Right cardiac atrium (tissue), 5 donors: ENCODE results near the gene FMO5. TPM values are rescaled to one million over a fixed set of nuclear protein-coding genes. Genes with fewer than 3 reads are reported as not detected.
A peak's percentile ranks its signal among the peaks of the same experiment; 100 is the strongest.
"Not testable (repeated sequence)": the region's sequence is repeated elsewhere in the genome, so short reads cannot be mapped to it uniquely, and the experiment has no call there.

Source experiments
- ATAC-seq, 2 donors: fragments of 200-7000 bp; cut with Tn5 transposase; one replicate each; pipeline versions ENCODE4 v1.8.0 to v1.9.1; 2020; ENCODE audit warnings: moderate library complexity in 2 of 2, mild to moderate bottlenecking in 1 of 2
- DNase-seq, 3 donors: peaks; one replicate each; pipeline ENCODE4 v3.0.0-alpha.2; 2020
- H3K27ac ChIP-seq: one replicate; pipeline ENCODE4 v1.5.1; 2013; ENCODE audit warnings: mild to moderate bottlenecking, low read length, control low read depth, moderate library complexity
- H3K27me3 ChIP-seq: one replicate; pipeline ENCODE4 v1.6.1; 2013; ENCODE audit not compliant: control insufficient read depth, insufficient read depth
- H3K4me1 ChIP-seq: one replicate; pipeline ENCODE4 v1.6.1; 2013; ENCODE audit warnings: low read length; ENCODE audit not compliant: control insufficient read depth, insufficient read depth
- H3K4me3 ChIP-seq: one replicate; pipeline ENCODE4 v1.5.1; 2013; ENCODE audit warnings: low read length, control low read depth
- H3K9me3 ChIP-seq: one replicate; pipeline ENCODE4 v1.6.1; 2013; ENCODE audit warnings: low read length; ENCODE audit not compliant: control insufficient read depth
- WGBS: extraction: QIAGEN DNeasy Blood & Tissue Kit; methylation state at CpG from one replicate; pipeline ENCODE4 v1.1.7; 2013; 5-methylcytosine and 5-hydroxymethylcytosine counted together
- intact Hi-C, 4 donors: fragments of 100-400 bp; cut with DNase I; formaldehyde crosslinking; loops; one replicate each; pipeline versions ENCODE4 v1.11.0 to v1.14.0; 2022 to 2023
- polyA plus RNA-seq: library from polyadenylated mRNA; stranded (reverse); fragments of 200-250 nt; gene quantifications from one replicate; pipeline ENCODE4 v1.2.3, GENCODE V29; 2013
- total RNA-seq, 4 donors: library from RNA; stranded (reverse); fragmentation: NEBNext Ultra II Directional; extraction: Animal tissue kit (Norgen Biotek cat#: 25700); gene quantifications; one replicate each; pipeline ENCODE4 v1.2.1, GENCODE V29; 2021
- donor health status: healthy with polysubstance abuse.
- donor health status: DM: no; HTN: yes; CAD: no.
- donor health status: DM: no; HTN: no; CAD: no.
- donor health status: DM: no; HTN: yes; CAD: no; lungs with severe emphysema.
- donor health status: DM: yes; HTN: yes; CAD: no.

FMO5 gene
- total and polyA plus RNA-seq, 5 donors = 1.1 to 3.1 (median 1.5) TPM

DNA sequence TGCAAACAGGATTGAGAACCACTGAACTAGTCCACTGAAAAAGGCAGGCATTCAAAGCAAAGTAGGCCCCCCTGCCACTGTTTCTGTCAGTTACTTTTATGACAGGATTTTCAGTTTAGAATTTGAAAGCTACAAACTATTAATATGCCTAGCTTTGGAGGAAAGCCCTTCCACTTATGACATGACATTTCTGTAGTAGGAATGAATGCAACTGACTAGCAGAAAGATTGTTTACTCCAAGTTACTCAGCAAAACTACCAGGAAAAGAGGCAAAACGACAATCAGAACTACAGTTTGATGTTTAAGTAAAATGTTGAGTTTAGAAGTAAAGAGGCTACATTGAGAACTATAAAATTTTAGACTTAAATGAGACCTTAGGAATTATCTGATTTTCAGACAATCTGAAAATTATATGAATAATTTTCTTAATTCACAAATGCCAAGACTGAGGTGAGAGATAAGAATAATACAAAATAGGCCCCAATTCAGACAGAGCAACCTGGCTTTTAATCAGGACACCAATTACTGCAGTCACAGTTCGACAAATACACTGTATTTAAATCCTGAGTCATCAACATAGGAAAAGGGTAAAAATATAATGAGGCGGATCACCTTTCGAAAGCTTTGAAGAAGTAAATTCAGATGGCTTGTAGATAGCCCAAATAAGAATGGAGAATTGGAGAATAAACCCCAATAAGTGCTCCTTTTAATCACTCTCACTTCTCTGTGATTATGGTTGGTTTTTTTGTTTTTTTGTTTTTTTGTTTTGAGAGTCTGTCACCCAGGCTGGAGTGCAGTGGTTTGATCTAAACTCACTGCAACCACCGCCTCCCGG, 55.1 kb downstream of the FMO5 start:
- peaks cover 11% of the 10 kb centered on the region for H3K4me1 ChIP-seq
- 84% methylated on average over 6 of the region's 6 CpGs for WGBS
- no peak overlapping the region for H3K27ac ChIP-seq
- ATAC-seq (no peak), DNase-seq (no peak)
- no peaks in the 10 kb centered on the region for H3K27me3 ChIP-seq
- peak overlapping the region; percentile 7 for H3K4me3 ChIP-seq
- intact Hi-C loops = loop anchor here in 2 of 4 donors (5.0 to 10.0 kb wide), 2 partner anchors 55 to 72 kb away; partner anchors contain the start of genes CHD1L (in 1 of the 2) and FMO5 (in 1 of the 2)
- no peaks in the 10 kb centered on the region for H3K9me3 ChIP-seq

GRCh38 chr1:147169171-147169570, 56.0 kb downstream of the FMO5 start:
- Histone ChIP-seq H3K27ac (no peak overlapping the region), H3K27me3 (no peaks in the 10 kb centered on the region), H3K4me1 (peaks cover 11% of the 10 kb centered on the region), H3K9me3 (no peaks in the 10 kb centered on the region), H3K4me3 (no peak overlapping the region)
- WGBS = 51% methylated on average over 3 of the region's 3 CpGs
- DNase-seq = no peak
- ATAC-seq = no peak
- intact Hi-C loops = no loop called here

GRCh38 chr1:147168626-147169058, 56.5 kb downstream of the FMO5 start:
- Histone ChIP-seq H3K9me3 (no peaks in the 10 kb centered on the region), H3K27ac (no peak overlapping the region), H3K4me3 (no peak overlapping the region), H3K4me1 (peaks cover 9% of the 10 kb centered on the region), H3K27me3 (no peaks in the 10 kb centered on the region)
- DNase-seq = no peak
- intact Hi-C loops = no loop called here
- WGBS = 69% methylated on average over 2 of the region's 2 CpGs
- no peak for ATAC-seq

DNA sequence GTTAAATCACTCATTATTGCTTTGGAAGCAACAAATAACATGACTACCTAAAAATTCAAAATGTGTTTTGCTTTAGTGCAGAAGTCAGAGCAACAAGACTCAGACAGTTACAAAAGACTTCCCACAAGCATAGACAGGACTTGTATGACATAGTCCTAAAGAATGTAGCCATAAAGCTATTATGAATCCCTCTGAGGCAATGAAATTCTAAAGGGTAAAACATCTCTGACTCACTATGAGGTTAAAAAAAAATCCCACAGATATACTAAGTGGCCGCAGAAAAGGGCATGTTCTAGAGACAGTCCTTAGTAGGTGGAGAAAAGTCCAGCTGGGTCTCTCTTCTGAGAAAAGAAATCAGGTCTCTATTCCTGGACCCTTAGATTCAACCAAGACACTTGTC, 57.8 kb downstream of the FMO5 start:
- ATAC-seq (no peak), DNase-seq (no peak)
- Histone ChIP-seq H3K27me3 (no peaks in the 10 kb centered on the region), H3K4me1 (peaks cover 7% of the 10 kb centered on the region), H3K9me3 (no peaks in the 10 kb centered on the region), H3K4me3 (no peak overlapping the region), H3K27ac (no peak overlapping the region)
- WGBS = 92% methylated on average over 1 of the region's 1 CpG
- intact Hi-C loops = no loop called here

- Histone ChIP-seq H3K9me3 (no peaks in the 10 kb centered on the region), H3K4me3 (no peak overlapping the region), H3K27me3 (no peaks in the 10 kb centered on the region), H3K27ac (no peak overlapping the region), H3K4me1 (peaks cover 2% of the 10 kb centered on the region)
- intact Hi-C loops = no loop called here
- DNase-seq = no peak
- WGBS = 89% methylated on average over 1 of the region's 1 CpG
- no peak for ATAC-seq
These were observed 62.1 kb downstream of the FMO5 start for GRCh38 chr1:147163019-147163418.

DNA sequence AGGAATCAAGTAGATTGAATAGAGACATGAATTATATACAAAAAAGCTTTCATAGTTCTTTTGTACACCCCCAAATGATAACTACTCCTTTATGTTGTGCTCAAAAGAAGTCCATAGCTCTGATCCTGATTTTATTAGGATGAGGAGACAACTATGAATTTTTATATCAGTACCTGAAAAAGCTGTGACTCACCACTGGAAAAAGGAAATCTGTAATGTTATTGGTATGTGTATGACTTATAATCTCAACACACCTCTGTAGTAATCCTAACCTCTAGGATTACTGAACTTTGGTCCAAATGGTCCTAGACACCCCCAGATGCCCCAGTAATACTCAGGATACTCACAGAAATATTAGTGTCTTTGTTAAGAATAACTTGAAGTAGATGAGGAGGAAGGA, 63.0 kb downstream of the FMO5 start:
- intact Hi-C loops = no loop called here
- Histone ChIP-seq H3K4me1 (no peaks in the 10 kb centered on the region), H3K9me3 (no peaks in the 10 kb centered on the region), H3K27ac (no peak overlapping the region), H3K27me3 (no peaks in the 10 kb centered on the region), H3K4me3 (no peak overlapping the region)
- DNase-seq (no peak), ATAC-seq (no peak)

GRCh38 chr1:147157116-147157515, 68.0 kb downstream of the FMO5 start:
- intact Hi-C loops, ATAC-seq, H3K4me1 ChIP-seq, H3K4me3 ChIP-seq, H3K27me3 ChIP-seq, H3K9me3 ChIP-seq, DNase-seq, H3K27ac ChIP-seq: not testable (repeated sequence)
- WGBS = 97% methylated on average over 2 of the region's 2 CpGs

- peaks cover 2% of the 10 kb centered on the region for H3K4me1 ChIP-seq
- H3K27ac ChIP-seq = no peak overlapping the region
- DNase-seq = no peak
- intact Hi-C loops = no loop called here
- no peaks in the 10 kb centered on the region for H3K27me3 ChIP-seq
- 91% methylated on average over 3 of the region's 3 CpGs for WGBS
- no peak overlapping the region for H3K4me3 ChIP-seq
- no peak for ATAC-seq
- H3K9me3 ChIP-seq = no peaks in the 10 kb centered on the region
These were observed 68.5 kb downstream of the FMO5 start for GRCh38 chr1:147156642-147157041.

- Histone ChIP-seq H3K4me1 (peaks cover 2% of the 10 kb centered on the region), H3K9me3 (no peaks in the 10 kb centered on the region), H3K27me3 (no peaks in the 10 kb centered on the region), H3K4me3 (no peak overlapping the region), H3K27ac (no peak overlapping the region)
- no peak for ATAC-seq
- intact Hi-C loops = no loop called here
- DNase-seq = no peak
- 75% methylated on average over 3 of the region's 3 CpGs for WGBS
These were observed 72.4 kb downstream of the FMO5 start for GRCh38 chr1:147152772-147153171.

DNA sequence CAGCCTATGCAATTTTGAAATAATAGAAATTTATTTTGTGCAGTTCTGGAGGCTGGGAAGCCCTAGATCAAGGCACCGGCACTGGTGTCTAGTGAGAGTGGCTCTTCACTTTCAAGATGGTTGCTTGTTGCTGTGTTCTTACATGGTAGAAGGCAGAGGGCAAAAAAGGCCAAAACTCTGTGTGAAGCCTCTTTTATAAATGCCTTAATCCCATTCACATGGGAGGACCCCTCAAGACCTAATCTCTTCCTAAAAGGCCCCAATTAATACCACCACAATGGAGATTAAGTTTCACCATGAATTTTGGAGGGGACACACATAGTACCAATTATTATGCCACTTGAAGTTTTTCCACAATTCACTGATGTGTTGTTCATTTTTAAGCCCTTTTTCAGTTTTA, 73.9 kb downstream of the FMO5 start:
- Histone ChIP-seq H3K4me1 (peaks cover 2% of the 10 kb centered on the region), H3K27ac (no peak overlapping the region), H3K27me3 (no peaks in the 10 kb centered on the region), H3K9me3 (no peaks in the 10 kb centered on the region), H3K4me3 (no peak overlapping the region)
- ATAC-seq = no peak
- 97% methylated on average over 1 of the region's 1 CpG for WGBS
- intact Hi-C loops = no loop called here
- DNase-seq = no peak

GRCh38 chr1:147142886-147143285, 82.3 kb downstream of the FMO5 start:
- no peak for ATAC-seq
- no peaks in the 10 kb centered on the region for H3K4me1 ChIP-seq
- no peak overlapping the region for H3K4me3 ChIP-seq
- no peak overlapping the region for H3K27ac ChIP-seq
- intact Hi-C loops = no loop called here
- 78% methylated on average over 2 of the region's 2 CpGs for WGBS
- H3K9me3 ChIP-seq = no peaks in the 10 kb centered on the region
- no peak for DNase-seq
- no peaks in the 10 kb centered on the region for H3K27me3 ChIP-seq
